Measurements from ENCODE around the gene CLRN2.

The CLRN2 gene

GRCh38 chr4:17489123-17489522 lies 25.8 kb upstream of the CLRN2 start (continued):
- TF ChIP-seq ZNF391 (tag by site-specific recombination; IDR thresholded peaks at IDR 0.05; ENCODE audit: borderline replicate concordance, low read depth) (no peak), ZNF776 (tag by site-specific recombination; IDR thresholded peaks at IDR 0.05; ENCODE audit: borderline replicate concordance) (no peak), KLF7 (tag by site-specific recombination; IDR thresholded peaks at IDR 0.05; ENCODE audit: borderline replicate concordance) (no peak), ZNF335 (tag by site-specific recombination; conservative IDR thresholded peaks at IDR 0.05) (no peak), ZNF112 (tag by site-specific recombination; IDR thresholded peaks at IDR 0.05) (no peak), ZNF585B (tag by site-specific recombination; IDR thresholded peaks at IDR 0.05) (no peak), ZNF645 (tag by site-specific recombination; IDR thresholded peaks at IDR 0.05) (no peak)

DNA sequence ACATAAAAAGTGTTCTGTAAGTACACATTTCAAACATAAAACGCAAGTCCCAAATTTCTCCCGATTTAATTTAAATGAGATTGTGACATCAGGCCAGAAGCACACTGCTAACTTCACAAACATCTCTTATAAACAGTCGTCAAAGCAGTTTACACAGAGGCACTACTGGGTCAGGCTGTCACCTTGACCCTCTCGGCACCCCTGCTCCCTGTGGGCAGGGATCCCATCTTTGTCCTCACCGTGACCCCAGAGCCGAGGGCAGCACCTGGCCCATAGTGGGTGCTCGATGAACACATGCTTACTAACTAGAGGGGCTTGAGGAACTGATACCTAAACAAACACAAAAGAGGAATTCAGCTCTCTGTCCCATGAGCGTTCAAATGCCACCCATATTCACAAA lies 25.2 kb upstream of the CLRN2 start:
- CTCF ChIA-PET = interaction anchor here (0.6 to 1.3 kb wide), 3 partner anchors 17 to 421 kb away, joined by 3 to 4 read pairs (median 4); no protein-coding TSS in a partner anchor

GRCh38 chr4:17490575-17491059 lies 24.3 kb upstream of the CLRN2 start:
- H3K4me1 ChIP-seq (ENCODE audit: control insufficient read depth, insufficient read depth, low read length) = no peaks in the 10 kb centered on the region

More for the DNA sequence above, 25.2 kb upstream of the CLRN2 start:
- peaks cover 0 to 46% of the 10 kb centered on the region in 2 experiments; a peak in 1 of 3 replicates for H3K36me3 ChIP-seq (ENCODE audit: control insufficient read depth in 2 of 2, insufficient read depth in 1 of 2, low read length in 2 of 2)
- no peak overlapping the region for H3K4me3 ChIP-seq (ENCODE audit: low read depth, low read length)
- no peak overlapping the region for H3K27ac ChIP-seq (ENCODE audit: extremely low read depth, low read depth, low read length)
- no peaks in the 10 kb centered on the region for H3K4me1 ChIP-seq (ENCODE audit: control insufficient read depth, insufficient read depth, low read length)
- TF ChIP-seq, protein P1, sequence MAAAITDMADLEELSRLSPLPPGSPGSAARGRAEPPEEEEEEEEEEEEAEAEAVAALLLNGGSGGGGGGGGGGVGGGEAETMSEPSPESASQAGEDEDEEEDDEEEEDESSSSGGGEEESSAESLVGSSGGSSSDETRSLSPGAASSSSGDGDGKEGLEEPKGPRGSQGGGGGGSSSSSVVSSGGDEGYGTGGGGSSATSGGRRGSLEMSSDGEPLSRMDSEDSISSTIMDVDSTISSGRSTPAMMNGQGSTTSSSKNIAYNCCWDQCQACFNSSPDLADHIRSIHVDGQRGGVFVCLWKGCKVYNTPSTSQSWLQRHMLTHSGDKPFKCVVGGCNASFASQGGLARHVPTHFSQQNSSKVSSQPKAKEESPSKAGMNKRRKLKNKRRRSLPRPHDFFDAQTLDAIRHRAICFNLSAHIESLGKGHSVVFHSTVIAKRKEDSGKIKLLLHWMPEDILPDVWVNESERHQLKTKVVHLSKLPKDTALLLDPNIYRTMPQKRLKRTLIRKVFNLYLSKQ (tag by site-specific recombination; IDR thresholded peaks at IDR 0.05; ENCODE audit: borderline replicate concordance) = no peak
- TF ChIP-seq ZNF121 (tag by site-specific recombination; IDR thresholded peaks at IDR 0.05) = no peak
- TF ChIP-seq ZNF521 (tag by site-specific recombination; IDR thresholded peaks at IDR 0.05) = no peak
- TF ChIP-seq, protein P2, sequence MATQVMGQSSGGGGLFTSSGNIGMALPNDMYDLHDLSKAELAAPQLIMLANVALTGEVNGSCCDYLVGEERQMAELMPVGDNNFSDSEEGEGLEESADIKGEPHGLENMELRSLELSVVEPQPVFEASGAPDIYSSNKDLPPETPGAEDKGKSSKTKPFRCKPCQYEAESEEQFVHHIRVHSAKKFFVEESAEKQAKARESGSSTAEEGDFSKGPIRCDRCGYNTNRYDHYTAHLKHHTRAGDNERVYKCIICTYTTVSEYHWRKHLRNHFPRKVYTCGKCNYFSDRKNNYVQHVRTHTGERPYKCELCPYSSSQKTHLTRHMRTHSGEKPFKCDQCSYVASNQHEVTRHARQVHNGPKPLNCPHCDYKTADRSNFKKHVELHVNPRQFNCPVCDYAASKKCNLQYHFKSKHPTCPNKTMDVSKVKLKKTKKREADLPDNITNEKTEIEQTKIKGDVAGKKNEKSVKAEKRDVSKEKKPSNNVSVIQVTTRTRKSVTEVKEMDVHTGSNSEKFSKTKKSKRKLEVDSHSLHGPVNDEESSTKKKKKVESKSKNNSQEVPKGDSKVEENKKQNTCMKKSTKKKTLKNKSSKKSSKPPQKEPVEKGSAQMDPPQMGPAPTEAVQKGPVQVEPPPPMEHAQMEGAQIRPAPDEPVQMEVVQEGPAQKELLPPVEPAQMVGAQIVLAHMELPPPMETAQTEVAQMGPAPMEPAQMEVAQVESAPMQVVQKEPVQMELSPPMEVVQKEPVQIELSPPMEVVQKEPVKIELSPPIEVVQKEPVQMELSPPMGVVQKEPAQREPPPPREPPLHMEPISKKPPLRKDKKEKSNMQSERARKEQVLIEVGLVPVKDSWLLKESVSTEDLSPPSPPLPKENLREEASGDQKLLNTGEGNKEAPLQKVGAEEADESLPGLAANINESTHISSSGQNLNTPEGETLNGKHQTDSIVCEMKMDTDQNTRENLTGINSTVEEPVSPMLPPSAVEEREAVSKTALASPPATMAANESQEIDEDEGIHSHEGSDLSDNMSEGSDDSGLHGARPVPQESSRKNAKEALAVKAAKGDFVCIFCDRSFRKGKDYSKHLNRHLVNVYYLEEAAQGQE (tag by site-specific recombination; IDR thresholded peaks at IDR 0.05) = no peak
- TF ChIP-seq ZNF394 (tag by site-specific recombination; IDR thresholded peaks at IDR 0.05; ENCODE audit: borderline replicate concordance) = no peak
- POLR2A ChIA-PET = no interaction called here
- H3K9me3 ChIP-seq (ENCODE audit: control insufficient read depth, insufficient read depth, low read depth, low read length) = no peaks in the 10 kb centered on the region

More at GRCh38 chr4:17490575-17491059, 24.3 kb upstream of the CLRN2 start:
- CTCF ChIA-PET = interaction anchor here (1.3 kb wide), 1 partner anchor 18 kb away, joined by 4 read pairs; no protein-coding TSS in a partner anchor
- POLR2A ChIA-PET = no interaction called here
- H3K27ac ChIP-seq (ENCODE audit: extremely low read depth, low read depth, low read length) = no peak overlapping the region
- TF ChIP-seq ZNF132 (tag by site-specific recombination; IDR thresholded peaks at IDR 0.05; ENCODE audit: borderline replicate concordance) (no peak), ZNF148 (tag by site-specific recombination; IDR thresholded peaks at IDR 0.05; ENCODE audit: borderline replicate concordance) (no peak), ZNF544 (tag by site-specific recombination; IDR thresholded peaks at IDR 0.05) (no peak), ZNF174 (tag by site-specific recombination; IDR thresholded peaks at IDR 0.05) (no peak), ZNF394 (tag by site-specific recombination; IDR thresholded peaks at IDR 0.05; ENCODE audit: borderline replicate concordance) (no peak), ZNF548 (tag by site-specific recombination; IDR thresholded peaks at IDR 0.05) (no peak), KLF10 (tag by site-specific recombination; IDR thresholded peaks at IDR 0.05) (no peak), ZNF391 (tag by site-specific recombination; IDR thresholded peaks at IDR 0.05; ENCODE audit: borderline replicate concordance, low read depth) (no peak), ZNF658 (tag by site-specific recombination; IDR thresholded peaks at IDR 0.05) (no peak)
- no peak overlapping the region for H3K4me3 ChIP-seq (ENCODE audit: low read depth, low read length)
- peaks cover 0 to 49% of the 10 kb centered on the region in 2 experiments; a peak in 1 of 3 replicates for H3K36me3 ChIP-seq (ENCODE audit: control insufficient read depth in 2 of 2, insufficient read depth in 1 of 2, low read length in 2 of 2)
- no peaks in the 10 kb centered on the region for H3K9me3 ChIP-seq (ENCODE audit: control insufficient read depth, insufficient read depth, low read depth, low read length)
